GM18502 (cell line): ENCODE results near the gene TRIM67.
"Not testable (repeated sequence)": the region's sequence is repeated elsewhere in the genome, so short reads cannot be mapped to it uniquely, and the experiment has no call there.

Experiments
- ATAC-seq: cut with Tn5 transposase; IDR thresholded peaks from one replicate; pipeline ENCODE4 v1.9.1; 2021; ENCODE audit warnings: mild to moderate bottlenecking; ENCODE audit not compliant: unreplicated experiment, poor library complexity

Gene TRIM67

GRCh38 chr1:231201375-231201978 lies 39.6 kb downstream of the TRIM67 start:
- ATAC-seq = no peak

GRCh38 chr1:231201979-231202633 lies 40.2 kb downstream of the TRIM67 start:
- ATAC-seq = no peak

- no peak for ATAC-seq
Measured at GRCh38 chr1:231203259-231204057, 41.6 kb downstream of the TRIM67 start.

GRCh38 chr1:231206856-231207255 lies 45.0 kb downstream of the TRIM67 start:
- ATAC-seq = no peak

- no peak for ATAC-seq
Measured at GRCh38 chr1:231207437-231207836, 45.6 kb downstream of the TRIM67 start.

GRCh38 chr1:231208980-231209379 lies 47.1 kb downstream of the TRIM67 start:
- no peak for ATAC-seq

GRCh38 chr1:231209531-231209930 lies 47.7 kb downstream of the TRIM67 start:
- no peak for ATAC-seq

- ATAC-seq = no peak
Measured at GRCh38 chr1:231210126-231210525, 48.3 kb downstream of the TRIM67 start.

- ATAC-seq = peak; percentile 89
Measured at GRCh38 chr1:231211005-231211857, 49.4 kb downstream of the TRIM67 start.

- ATAC-seq = not testable (repeated sequence)
Measured at GRCh38 chr1:231212301-231212700, 50.4 kb downstream of the TRIM67 start.

- no peak for ATAC-seq
Measured at GRCh38 chr1:231213831-231214573, 52.1 kb downstream of the TRIM67 start.

GRCh38 chr1:231214918-231215680 lies 53.2 kb downstream of the TRIM67 start:
- no peak for ATAC-seq

GRCh38 chr1:231215681-231216385 lies 54.0 kb downstream of the TRIM67 start:
- no peak for ATAC-seq

GRCh38 chr1:231216498-231216897 lies 54.6 kb downstream of the TRIM67 start:
- ATAC-seq = no peak

- no peak for ATAC-seq
Measured at GRCh38 chr1:231217056-231217455, 55.2 kb downstream of the TRIM67 start.

- ATAC-seq = no peak
Measured at GRCh38 chr1:231218078-231218477, 56.2 kb downstream of the TRIM67 start.

GRCh38 chr1:231219422-231220401 lies 57.9 kb downstream of the TRIM67 start:
- ATAC-seq = no peak
